ENCODE measurements around the gene ATP11A.

The ATP11A gene

GRCh38 chr13:112744168-112745021 lies 54.6 kb downstream of the ATP11A start:
- DNase-seq: no peak

- no peak for DNase-seq
These were observed 56.2 kb downstream of the ATP11A start for GRCh38 chr13:112746044-112746443.

GRCh38 chr13:112747256-112747655 lies 57.4 kb downstream of the ATP11A start:
- no peak for DNase-seq

- no peak for DNase-seq
These were observed 59.3 kb downstream of the ATP11A start for GRCh38 chr13:112748947-112749735.

GRCh38 chr13:112750570-112750969 lies 60.7 kb downstream of the ATP11A start:
- no peak for DNase-seq

GRCh38 chr13:112751617-112752016 lies 61.8 kb downstream of the ATP11A start:
- no peak for DNase-seq

GRCh38 chr13:112752211-112752610 lies 62.4 kb downstream of the ATP11A start:
- no peak for DNase-seq

GRCh38 chr13:112752711-112753541 lies 63.1 kb downstream of the ATP11A start:
- DNase-seq: peak; percentile 5

- no peak for DNase-seq
These were observed 64.0 kb downstream of the ATP11A start for GRCh38 chr13:112753833-112754232.

- DNase-seq: no peak
These were observed 64.6 kb downstream of the ATP11A start for GRCh38 chr13:112754281-112755025.

- no peak for DNase-seq
These were observed 65.5 kb downstream of the ATP11A start for GRCh38 chr13:112755331-112755730.

- DNase-seq: no peak
These were observed 66.2 kb downstream of the ATP11A start for GRCh38 chr13:112756081-112756480.

- no peak for DNase-seq
These were observed 66.7 kb downstream of the ATP11A start for GRCh38 chr13:112756511-112756966.

GRCh38 chr13:112756967-112757758 lies 67.3 kb downstream of the ATP11A start:
- DNase-seq: no peak

GRCh38 chr13:112757759-112758086 lies 67.9 kb downstream of the ATP11A start:
- DNase-seq: no peak

GRCh38 chr13:112759053-112759452 lies 69.2 kb downstream of the ATP11A start:
- DNase-seq: no peak

- no peak for DNase-seq
These were observed 70.0 kb downstream of the ATP11A start for GRCh38 chr13:112759827-112760226.

GRCh38 chr13:112760435-112760834 lies 70.6 kb downstream of the ATP11A start:
- DNase-seq: no peak

- no peak for DNase-seq
These were observed 71.1 kb downstream of the ATP11A start for GRCh38 chr13:112760931-112761330.

GRCh38 chr13:112761701-112762689 lies 72.2 kb downstream of the ATP11A start:
- DNase-seq: no peak

Measured in stimulated activated CD4-positive, alpha-beta T cell treated with anti-CD3 and anti-CD28 coated beads, Interleukin-2, amount 100 ng/mL, for 48 hours (primary cell).